Measurements from ENCODE around the gene EEIG1.

The EEIG1 gene

DNA sequence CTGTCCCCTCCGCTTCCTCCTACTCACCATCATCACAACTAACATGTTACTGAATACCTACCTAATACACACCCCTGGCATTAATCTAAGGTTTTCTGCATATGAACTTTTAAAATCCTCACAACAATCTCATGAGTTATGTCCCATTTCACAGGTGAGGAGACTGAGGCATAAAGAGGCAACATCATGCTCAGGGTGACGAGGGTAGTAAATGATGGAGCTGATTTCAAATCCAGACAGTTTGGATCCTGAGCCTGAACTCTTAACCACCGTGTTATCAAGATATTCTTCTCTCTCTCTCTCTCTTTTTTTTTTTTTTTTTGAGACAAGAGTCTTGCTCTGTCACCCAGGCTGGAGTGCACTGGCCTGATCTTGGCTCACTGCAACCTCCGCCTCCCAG is 12.9 kb upstream of the EEIG1 start:
- H3K9ac ChIP-seq (ENCODE audit: low read length) = no peak overlapping the region
- H3K4me1 ChIP-seq (ENCODE audit: control insufficient read depth, insufficient read depth, low read length) = peaks cover 35% of the 10 kb centered on the region
- H3K27me3 ChIP-seq (ENCODE audit: control insufficient read depth, insufficient read depth, low read length) = no peaks in the 10 kb centered on the region
- H3K9me3 ChIP-seq (ENCODE audit: control insufficient read depth, low read length) = no peaks in the 10 kb centered on the region
- H3K4me3 ChIP-seq (ENCODE audit: low read length) = no peak overlapping the region
- no peaks in the 10 kb centered on the region for H3K36me3 ChIP-seq (ENCODE audit: control insufficient read depth, insufficient read depth, low read length)

DNA sequence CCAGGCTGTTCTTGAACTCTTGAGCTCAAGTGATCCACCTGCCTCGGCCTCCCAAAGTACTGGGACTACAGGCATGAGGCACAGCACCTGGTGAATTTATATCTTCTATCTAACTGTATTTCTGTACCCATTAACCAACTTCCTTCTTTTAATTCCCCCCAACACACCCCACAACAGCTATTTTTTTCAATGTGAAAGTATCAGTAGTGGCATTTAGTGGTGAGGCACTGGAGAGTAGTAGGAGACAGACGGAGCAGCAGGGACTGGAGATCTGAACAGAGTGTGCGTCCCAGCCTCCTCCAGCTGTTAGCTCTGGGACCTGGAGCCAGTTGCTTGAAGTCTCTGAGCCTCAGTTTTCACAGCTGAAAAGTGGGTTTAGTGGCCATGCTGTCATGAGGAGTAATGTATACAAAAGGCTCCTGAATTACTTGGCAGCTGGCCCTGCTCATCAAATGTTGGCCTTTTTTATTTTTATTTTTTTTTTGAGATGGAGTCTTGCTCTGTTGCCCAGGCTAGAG is 11.0 kb upstream of the EEIG1 start:
- Histone ChIP-seq H3K9me3 (ENCODE audit: control insufficient read depth, low read length) (no peaks in the 10 kb centered on the region), H3K4me3 (ENCODE audit: low read length) (no peak overlapping the region), H3K9ac (ENCODE audit: low read length) (peak overlapping the region; percentile 47), H3K4me1 (ENCODE audit: control insufficient read depth, insufficient read depth, low read length) (peaks cover 44% of the 10 kb centered on the region), H3K27me3 (ENCODE audit: control insufficient read depth, insufficient read depth, low read length) (no peaks in the 10 kb centered on the region), H3K36me3 (ENCODE audit: control insufficient read depth, insufficient read depth, low read length) (no peaks in the 10 kb centered on the region)

- no peaks in the 10 kb centered on the region for H3K36me3 ChIP-seq (ENCODE audit: control insufficient read depth, insufficient read depth, low read length)
- peak overlapping the region; percentile 7 for H3K4me3 ChIP-seq (ENCODE audit: low read length)
- H3K9me3 ChIP-seq (ENCODE audit: control insufficient read depth, low read length) = no peaks in the 10 kb centered on the region
- peak overlapping the region; percentile 62 for H3K9ac ChIP-seq (ENCODE audit: low read length)
- H3K27me3 ChIP-seq (ENCODE audit: control insufficient read depth, insufficient read depth, low read length) = no peaks in the 10 kb centered on the region
- peaks cover 45% of the 10 kb centered on the region for H3K4me1 ChIP-seq (ENCODE audit: control insufficient read depth, insufficient read depth, low read length)
These were observed 10.4 kb upstream of the EEIG1 start for GRCh38 chr9:127991017-127991756.

GRCh38 chr9:127990554-127990953 is 9.8 kb upstream of the EEIG1 start:
- H3K36me3 ChIP-seq (ENCODE audit: control insufficient read depth, insufficient read depth, low read length) = no peaks in the 10 kb centered on the region
- peak overlapping the region; percentile 62 for H3K9ac ChIP-seq (ENCODE audit: low read length)
- no peaks in the 10 kb centered on the region for H3K27me3 ChIP-seq (ENCODE audit: control insufficient read depth, insufficient read depth, low read length)
- H3K4me1 ChIP-seq (ENCODE audit: control insufficient read depth, insufficient read depth, low read length) = peaks cover 50% of the 10 kb centered on the region
- no peaks in the 10 kb centered on the region for H3K9me3 ChIP-seq (ENCODE audit: control insufficient read depth, low read length)
- H3K4me3 ChIP-seq (ENCODE audit: low read length) = peak overlapping the region; percentile 7

GRCh38 chr9:127989094-127989493 is 8.3 kb upstream of the EEIG1 start:
- Histone ChIP-seq H3K27me3 (ENCODE audit: control insufficient read depth, insufficient read depth, low read length) (no peaks in the 10 kb centered on the region), H3K9me3 (ENCODE audit: control insufficient read depth, low read length) (no peaks in the 10 kb centered on the region), H3K9ac (ENCODE audit: low read length) (peak overlapping the region; percentile 49), H3K4me3 (ENCODE audit: low read length) (no peak overlapping the region), H3K4me1 (ENCODE audit: control insufficient read depth, insufficient read depth, low read length) (peaks cover 58% of the 10 kb centered on the region), H3K36me3 (ENCODE audit: control insufficient read depth, insufficient read depth, low read length) (no peaks in the 10 kb centered on the region)

DNA sequence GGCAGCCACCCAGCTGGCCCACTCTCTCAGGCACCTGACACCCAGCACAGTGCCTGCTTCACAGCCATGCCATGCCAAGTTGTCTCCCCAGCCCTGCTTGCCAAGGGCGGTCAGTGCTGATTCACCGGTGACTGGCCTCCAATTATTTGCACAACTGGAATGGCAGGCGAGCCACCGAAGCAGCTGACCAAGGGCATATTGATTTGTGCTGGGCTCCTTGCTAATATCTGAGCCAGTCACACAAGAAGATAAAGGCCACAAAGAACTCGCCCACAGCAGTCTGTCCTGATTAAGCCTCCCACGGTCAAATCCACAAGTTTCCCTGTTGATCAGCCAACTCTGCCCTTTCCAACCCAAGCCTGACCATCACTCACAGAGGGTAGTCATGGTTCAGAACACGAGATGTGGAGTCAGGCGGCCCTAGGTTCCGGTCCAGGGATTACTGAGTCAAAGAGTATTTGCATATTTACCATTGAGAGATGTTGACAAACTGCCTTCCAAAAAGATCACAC is 6.4 kb upstream of the EEIG1 start:
- no peaks in the 10 kb centered on the region for H3K36me3 ChIP-seq (ENCODE audit: control insufficient read depth, insufficient read depth, low read length)
- H3K4me3 ChIP-seq (ENCODE audit: low read length) = no peak overlapping the region
- H3K9ac ChIP-seq (ENCODE audit: low read length) = no peak overlapping the region
- H3K9me3 ChIP-seq (ENCODE audit: control insufficient read depth, low read length) = no peaks in the 10 kb centered on the region
- H3K27me3 ChIP-seq (ENCODE audit: control insufficient read depth, insufficient read depth, low read length) = no peaks in the 10 kb centered on the region
- peaks cover 60% of the 10 kb centered on the region for H3K4me1 ChIP-seq (ENCODE audit: control insufficient read depth, insufficient read depth, low read length)

DNA sequence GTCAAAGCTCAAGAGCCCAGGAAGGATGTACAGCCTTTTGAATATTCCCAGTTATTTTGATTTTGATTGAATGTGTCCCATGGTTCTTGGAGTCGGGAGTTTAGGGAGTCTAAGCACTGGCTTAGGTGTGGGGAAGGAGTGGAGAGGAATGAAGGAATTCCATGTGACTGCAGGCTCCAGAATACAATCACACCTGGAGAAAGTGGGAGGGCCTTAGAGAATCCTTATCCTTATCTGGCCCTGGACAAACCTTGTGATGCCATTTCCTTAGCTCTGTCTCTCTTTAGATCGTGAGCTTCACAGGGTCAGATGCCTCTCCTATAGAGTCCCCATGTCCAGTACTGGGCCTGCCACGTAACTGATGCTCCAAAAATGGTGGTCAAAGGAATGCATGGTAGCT is 4.2 kb upstream of the EEIG1 start:
- Histone ChIP-seq H3K4me3 (ENCODE audit: low read length) (no peak overlapping the region), H3K9me3 (ENCODE audit: control insufficient read depth, low read length) (no peaks in the 10 kb centered on the region), H3K4me1 (ENCODE audit: control insufficient read depth, insufficient read depth, low read length) (peaks cover 48% of the 10 kb centered on the region), H3K27me3 (ENCODE audit: control insufficient read depth, insufficient read depth, low read length) (no peaks in the 10 kb centered on the region), H3K9ac (ENCODE audit: low read length) (no peak overlapping the region), H3K36me3 (ENCODE audit: control insufficient read depth, insufficient read depth, low read length) (no peaks in the 10 kb centered on the region)

DNA sequence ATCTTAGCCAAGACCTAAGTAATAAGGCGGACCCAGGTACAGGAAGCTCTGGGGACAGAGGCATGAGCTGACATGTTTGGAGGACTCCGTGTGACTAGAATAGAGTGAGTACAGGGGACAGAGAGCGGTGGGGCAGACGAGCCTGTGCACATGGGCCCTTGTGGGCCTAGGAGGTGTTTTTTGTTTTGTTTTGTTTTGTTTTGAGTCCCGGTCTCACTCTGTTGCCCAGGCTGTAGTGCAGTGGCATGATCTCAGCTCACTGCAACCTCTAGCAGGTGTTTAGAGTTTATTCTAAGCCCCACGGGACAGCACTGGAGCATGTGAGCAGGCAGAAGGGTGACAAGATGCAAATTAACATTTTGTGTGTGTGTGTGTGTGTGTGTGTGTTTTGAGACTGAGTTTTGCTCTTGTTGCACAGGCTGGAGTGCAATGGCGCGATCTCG is 3.1 kb upstream of the EEIG1 start:
- Histone ChIP-seq H3K4me1 (ENCODE audit: control insufficient read depth, insufficient read depth, low read length) (peaks cover 38% of the 10 kb centered on the region), H3K27me3 (ENCODE audit: control insufficient read depth, insufficient read depth, low read length) (no peaks in the 10 kb centered on the region), H3K4me3 (ENCODE audit: low read length) (no peak overlapping the region), H3K36me3 (ENCODE audit: control insufficient read depth, insufficient read depth, low read length) (no peaks in the 10 kb centered on the region), H3K9ac (ENCODE audit: low read length) (no peak overlapping the region), H3K9me3 (ENCODE audit: control insufficient read depth, low read length) (no peaks in the 10 kb centered on the region)

- Histone ChIP-seq H3K9me3 (ENCODE audit: control insufficient read depth, low read length) (no peaks in the 10 kb centered on the region), H3K4me1 (ENCODE audit: control insufficient read depth, insufficient read depth, low read length) (peaks cover 34% of the 10 kb centered on the region), H3K9ac (ENCODE audit: low read length) (peak overlapping the region; percentile 50), H3K4me3 (ENCODE audit: low read length) (no peak overlapping the region), H3K36me3 (ENCODE audit: control insufficient read depth, insufficient read depth, low read length) (peaks cover 3% of the 10 kb centered on the region), H3K27me3 (ENCODE audit: control insufficient read depth, insufficient read depth, low read length) (no peaks in the 10 kb centered on the region)
These were observed 2.1 kb upstream of the EEIG1 start for GRCh38 chr9:127982912-127983311.

- Histone ChIP-seq H3K4me1 (ENCODE audit: control insufficient read depth, insufficient read depth, low read length) (peaks cover 46% of the 10 kb centered on the region), H3K27me3 (ENCODE audit: control insufficient read depth, insufficient read depth, low read length) (no peaks in the 10 kb centered on the region), H3K36me3 (ENCODE audit: control insufficient read depth, insufficient read depth, low read length) (peaks cover 8% of the 10 kb centered on the region), H3K4me3 (ENCODE audit: low read length) (peak overlapping the region; percentile 74), H3K9me3 (ENCODE audit: control insufficient read depth, low read length) (no peaks in the 10 kb centered on the region), H3K9ac (ENCODE audit: low read length) (peak overlapping the region; percentile 86)
These were observed 851 bp upstream of the EEIG1 start for GRCh38 chr9:127981559-127982121.

- H3K27me3 ChIP-seq (ENCODE audit: control insufficient read depth, insufficient read depth, low read length) = no peaks in the 10 kb centered on the region
- peak overlapping the region; percentile 89 for H3K9ac ChIP-seq (ENCODE audit: low read length)
- H3K4me1 ChIP-seq (ENCODE audit: control insufficient read depth, insufficient read depth, low read length) = peaks cover 52% of the 10 kb centered on the region
- peak overlapping the region; percentile 78 for H3K4me3 ChIP-seq (ENCODE audit: low read length)
- H3K9me3 ChIP-seq (ENCODE audit: control insufficient read depth, low read length) = no peaks in the 10 kb centered on the region
- peaks cover 8% of the 10 kb centered on the region for H3K36me3 ChIP-seq (ENCODE audit: control insufficient read depth, insufficient read depth, low read length)
These were observed 606 bp downstream of the EEIG1 start for GRCh38 chr9:127980060-127980705.
